HL-60/S4 (cell line): ENCODE results near the gene PFKFB2.

Experiments
- in situ Hi-C: fragments of 300-500 bp; cut with MboI; formaldehyde crosslinking; loops from 2 replicates; pipeline ENCODE4 v1.14.3; 2022; ENCODE audit warnings: low sequenced_read_pairs

The PFKFB2 gene

DNA sequence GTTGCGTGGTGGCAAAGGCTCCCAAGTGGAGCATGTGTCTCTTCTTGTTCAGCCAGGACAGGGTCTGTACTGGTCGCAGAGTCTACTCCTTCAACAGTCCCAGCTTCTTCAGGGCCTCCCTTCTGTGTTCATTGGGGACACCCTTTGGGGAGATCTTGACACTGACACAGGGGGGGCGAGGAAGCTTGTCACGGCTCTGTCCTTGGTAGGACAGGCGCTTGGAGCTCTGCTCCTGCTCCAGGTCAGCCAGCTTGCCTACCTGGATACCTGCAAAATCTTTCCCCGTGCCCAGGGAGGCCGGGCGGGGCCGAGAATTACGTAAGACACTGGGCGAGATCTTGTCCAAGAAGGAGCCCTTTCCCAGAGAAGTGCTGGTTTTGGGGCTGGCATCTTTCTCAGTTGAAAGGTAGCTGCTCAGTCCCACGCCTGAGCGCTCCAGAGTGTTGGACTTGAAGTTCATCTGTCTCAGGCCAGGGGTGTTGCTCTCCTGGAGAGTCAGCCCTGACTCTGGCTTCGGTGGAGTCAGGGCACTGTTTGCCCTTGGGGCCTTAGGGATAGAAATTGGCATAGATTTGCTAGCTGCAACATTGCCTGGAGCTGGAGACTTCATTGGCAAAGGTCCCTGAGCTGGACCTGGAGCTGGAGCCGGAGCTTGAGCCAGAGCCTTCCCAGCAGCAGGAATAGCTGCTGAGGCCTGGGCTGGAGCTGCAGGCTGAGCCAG, 31.0 kb upstream of the PFKFB2 start:
- in situ Hi-C loops = no loop called here

- in situ Hi-C loops = no loop called here
These were observed 29.9 kb upstream of the PFKFB2 start for GRCh38 chr1:207022996-207023679.

DNA sequence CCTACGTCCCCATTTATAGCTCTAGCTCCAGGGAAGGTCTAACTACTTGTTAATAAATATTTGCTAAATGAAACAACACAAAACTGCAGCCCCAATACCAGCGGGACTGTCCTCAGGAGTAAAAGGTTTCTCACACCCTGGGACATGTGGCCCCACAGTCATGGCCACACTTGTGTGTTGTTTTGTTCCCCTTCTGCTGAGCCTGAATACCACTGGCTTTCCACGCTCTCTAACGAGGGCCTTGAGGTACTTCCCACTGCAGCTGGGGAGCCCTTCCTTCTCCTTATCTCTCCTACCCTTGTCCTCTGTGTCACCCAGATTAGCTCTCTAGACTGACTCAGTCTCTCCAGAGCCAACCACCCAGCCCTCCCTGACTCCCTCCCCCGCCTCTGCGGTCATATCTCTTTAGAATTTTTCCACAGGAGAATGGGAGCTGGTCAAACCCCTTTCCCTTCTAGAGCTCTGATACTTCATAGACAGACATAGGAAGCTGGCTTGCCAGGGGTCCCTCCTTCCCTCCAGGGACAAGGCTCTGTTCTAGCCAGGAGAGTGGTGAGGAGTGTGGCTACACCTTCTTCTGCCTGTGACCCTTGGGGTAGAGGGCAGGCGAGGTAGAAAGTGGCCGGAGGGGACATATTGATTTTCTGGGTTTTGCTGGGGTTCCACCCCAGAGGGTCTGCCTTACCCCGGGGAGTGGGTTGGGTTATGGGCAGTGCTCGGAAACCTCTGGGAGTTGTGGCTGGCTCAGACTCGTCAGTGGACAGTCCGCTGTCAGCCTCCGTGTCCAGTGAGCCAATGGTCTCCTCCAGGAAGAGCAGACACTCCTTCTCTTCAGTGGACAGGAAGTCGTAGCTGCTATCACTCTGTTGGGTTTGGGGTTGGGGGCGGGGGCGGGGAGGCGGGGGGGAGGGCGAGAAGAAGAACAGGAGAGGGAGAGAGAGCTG, 28.6 kb upstream of the PFKFB2 start:
- in situ Hi-C loops = no loop called here

DNA sequence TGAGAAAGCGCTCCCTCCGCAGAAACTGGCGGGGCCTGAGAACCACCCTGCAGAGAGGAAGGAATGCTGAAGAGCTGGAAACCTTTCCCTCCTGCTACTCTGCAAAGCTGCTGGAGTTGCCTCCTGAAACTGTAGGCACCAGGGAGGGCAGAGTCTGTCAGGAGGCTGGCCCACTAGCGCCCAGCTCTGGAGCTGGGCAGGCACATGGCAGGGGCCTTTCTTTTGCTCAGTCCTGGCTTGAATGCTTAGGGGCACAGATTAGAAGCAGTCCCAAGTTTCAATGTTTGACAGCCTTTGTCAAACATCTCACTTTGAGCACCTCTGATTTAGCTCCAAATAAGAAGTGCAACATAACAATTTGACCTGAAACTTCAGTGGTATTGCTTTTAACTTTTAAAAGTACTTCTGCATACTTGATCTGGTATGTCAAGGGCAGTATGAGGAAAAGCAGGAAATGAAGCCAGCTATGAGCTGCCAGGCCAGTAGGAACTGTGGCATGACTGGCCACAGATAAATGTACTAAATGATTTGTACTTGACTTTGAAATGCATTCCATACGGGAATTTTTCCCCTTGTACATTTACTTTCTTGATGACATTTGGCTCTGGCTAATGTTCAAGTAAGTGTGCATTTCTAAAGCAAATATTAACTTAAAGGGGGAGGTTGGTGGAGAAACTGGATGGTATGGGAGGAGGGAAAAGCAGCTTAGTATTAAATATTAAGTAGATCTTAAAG, 27.8 kb upstream of the PFKFB2 start:
- in situ Hi-C loops = no loop called here

GRCh38 chr1:207026104-207026534, 27.0 kb upstream of the PFKFB2 start:
- in situ Hi-C loops = no loop called here

- in situ Hi-C loops = no loop called here
These were observed 25.8 kb upstream of the PFKFB2 start for GRCh38 chr1:207027206-207027777.

DNA sequence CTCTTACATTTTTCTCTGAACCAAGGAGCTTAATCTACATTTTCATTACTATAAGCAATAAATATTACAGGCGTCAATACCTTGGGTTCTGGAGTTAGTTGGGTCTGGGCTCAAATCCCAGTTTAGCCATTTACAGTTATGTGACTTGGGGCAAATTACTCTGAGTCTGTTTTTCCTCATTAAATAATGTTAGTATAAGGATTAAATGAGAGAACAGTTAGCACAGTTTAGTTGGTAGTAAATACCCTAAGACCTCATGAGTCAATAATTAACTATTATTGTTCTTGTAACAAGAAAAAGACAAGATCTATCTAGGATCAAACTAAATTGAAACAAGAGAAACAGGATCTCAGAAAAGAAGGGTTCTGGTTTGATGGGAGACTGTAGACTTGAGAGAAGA, 25.2 kb upstream of the PFKFB2 start:
- in situ Hi-C loops = no loop called here

DNA sequence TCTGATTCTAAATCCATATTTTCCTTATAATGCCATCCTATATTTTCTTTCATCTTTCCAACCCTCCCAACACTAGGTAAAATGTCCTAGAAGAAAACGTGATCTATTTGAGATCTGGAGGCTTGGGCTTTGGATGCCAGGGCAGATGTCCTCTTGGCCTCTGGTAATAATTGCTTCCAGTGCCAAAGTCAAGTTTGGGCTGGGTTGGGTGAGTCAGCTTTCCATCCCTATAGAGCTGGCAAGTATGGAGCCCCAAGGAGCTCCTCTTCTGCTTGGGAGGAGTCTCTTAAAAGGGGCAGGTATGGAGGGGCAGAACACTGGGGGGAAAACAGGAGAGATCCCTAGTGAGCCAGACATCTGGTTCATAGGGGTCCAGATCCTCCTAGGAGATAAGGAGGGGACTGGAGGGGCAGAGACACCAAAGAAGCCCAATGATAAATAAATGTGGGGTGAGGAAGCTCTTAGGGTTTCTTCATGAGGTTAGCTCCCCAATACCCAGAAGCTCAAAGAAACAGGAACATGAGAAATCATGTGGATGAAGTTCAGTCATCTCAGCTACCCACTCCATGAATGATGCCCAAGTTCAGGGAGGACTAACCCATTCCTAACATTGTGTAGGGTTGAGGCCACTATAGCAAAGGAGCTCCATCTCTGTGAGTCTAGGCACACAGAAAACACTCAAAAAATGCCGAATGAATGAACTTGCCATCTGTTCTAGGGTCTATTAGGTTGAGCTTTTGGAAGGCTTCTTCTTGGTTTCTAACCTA, 24.0 kb upstream of the PFKFB2 start:
- in situ Hi-C loops = no loop called here

DNA sequence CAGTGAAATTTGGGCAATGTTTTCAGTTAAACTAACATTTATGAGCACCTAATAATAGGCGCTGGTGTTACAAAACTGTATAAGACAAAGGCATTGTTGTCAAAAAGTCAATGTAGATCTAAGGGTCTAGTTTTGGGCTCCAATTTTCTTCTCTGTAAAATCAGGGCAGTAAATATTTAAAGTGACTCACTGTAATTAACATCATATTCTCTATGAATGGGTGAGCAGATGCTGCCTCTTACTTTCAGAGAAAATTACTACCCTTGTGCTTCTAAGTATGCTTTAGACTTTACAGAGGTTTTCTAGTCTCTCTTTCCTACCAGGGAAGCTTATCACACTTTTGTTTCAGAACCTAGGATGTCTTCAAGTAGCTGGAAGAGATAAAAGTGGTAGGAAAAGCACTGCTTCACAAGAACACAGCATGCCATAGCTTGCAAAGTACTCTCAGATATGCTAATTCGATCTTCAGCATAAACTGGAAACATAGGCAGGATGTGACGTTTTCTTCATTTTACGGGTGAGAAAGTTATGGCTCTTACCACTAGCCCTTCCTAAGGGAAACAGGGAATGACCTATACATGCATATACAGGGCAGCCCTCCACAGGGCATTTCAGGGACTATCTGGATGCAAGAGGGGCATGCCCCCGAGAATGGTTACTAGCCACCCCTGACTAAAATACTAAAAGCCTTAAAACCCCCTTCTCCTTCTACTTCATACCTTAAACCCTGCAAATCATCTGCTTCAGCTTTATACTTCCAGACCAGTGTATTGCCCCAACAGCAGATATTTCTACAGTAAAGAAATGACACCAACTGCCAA, 23.2 kb upstream of the PFKFB2 start:
- in situ Hi-C loops = no loop called here

DNA sequence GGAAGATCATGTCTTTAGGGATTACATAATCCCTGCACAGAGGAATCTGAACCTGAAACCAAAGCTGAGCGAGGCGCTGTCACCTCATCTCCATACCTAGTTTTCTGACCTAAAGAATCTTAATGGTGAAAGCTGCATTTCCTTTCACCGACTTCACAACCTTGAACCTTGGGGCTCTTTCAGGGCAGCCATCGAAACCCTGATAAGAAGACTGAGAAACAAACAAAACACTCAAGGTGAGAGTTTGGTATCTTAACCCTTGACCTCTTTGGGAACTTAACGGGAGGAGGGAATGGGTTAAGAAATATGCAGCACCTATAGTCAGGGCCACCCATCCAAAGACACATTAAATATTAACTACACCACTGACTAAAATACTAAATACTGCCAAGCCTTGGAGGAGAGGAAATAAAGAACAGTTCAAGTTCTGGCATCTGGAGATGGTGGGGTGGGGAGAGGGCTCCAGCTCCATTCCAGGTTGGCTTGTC, 22.5 kb upstream of the PFKFB2 start:
- in situ Hi-C loops = no loop called here

GRCh38 chr1:207031016-207031415, 22.1 kb upstream of the PFKFB2 start:
- in situ Hi-C loops = no loop called here

DNA sequence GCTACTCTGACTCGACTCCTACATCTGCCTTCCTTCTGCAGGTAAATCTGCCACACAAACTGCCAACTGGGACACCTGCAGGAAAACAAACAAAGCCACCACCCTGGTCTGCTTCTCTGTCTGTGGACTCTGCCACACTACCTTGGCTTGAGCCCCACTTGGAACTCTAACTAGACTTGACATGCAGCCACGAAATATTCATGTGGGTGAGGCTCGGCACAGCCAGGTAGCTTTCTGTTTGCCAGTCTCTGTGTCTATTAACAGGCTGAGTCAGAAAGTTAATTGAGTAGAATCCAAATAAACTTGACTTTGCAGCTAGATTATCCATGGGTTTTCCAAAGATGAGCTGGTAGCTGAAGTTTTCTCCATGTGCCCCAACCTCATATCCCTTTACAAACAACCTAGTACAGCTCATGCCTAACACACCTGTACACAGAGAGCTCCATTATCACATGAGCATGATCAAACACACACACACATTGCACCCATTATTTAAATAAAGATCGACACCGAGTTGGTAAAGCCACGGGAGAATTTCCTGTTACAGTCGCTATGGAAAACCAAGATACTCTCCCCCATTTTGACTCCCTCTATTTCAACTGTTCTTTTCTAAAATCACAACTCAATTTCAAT, 21.3 kb upstream of the PFKFB2 start:
- in situ Hi-C loops = no loop called here

- in situ Hi-C loops = no loop called here
These were observed 20.5 kb upstream of the PFKFB2 start, which contains the start of gene C1orf116 for GRCh38 chr1:207032528-207033017. TSS of gene C1orf116 (minus strand) at chr1:207032756. CDS start at chr1:207027598, 5,158 bp downstream.

GRCh38 chr1:207033302-207033701, 19.8 kb upstream of the PFKFB2 start:
- in situ Hi-C loops = no loop called here

DNA sequence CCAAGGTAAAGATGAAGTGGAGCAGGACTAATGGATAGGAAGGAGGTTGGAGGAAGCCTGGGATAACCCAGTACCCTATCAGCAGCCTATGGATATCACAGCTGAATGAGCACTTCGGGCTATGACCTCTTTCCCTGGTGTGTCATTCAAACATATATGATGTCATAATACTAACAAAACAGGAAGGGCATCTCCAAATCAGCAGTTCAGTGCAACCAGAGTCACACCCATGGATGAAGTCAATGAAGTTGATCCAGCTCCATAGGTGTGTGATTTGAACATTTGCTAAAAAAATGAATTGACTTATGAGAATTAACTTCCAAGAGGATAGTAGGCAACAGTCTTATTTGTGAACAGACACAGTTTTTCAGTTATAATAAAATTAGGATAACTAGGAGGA, 18.9 kb upstream of the PFKFB2 start:
- in situ Hi-C loops = no loop called here

DNA sequence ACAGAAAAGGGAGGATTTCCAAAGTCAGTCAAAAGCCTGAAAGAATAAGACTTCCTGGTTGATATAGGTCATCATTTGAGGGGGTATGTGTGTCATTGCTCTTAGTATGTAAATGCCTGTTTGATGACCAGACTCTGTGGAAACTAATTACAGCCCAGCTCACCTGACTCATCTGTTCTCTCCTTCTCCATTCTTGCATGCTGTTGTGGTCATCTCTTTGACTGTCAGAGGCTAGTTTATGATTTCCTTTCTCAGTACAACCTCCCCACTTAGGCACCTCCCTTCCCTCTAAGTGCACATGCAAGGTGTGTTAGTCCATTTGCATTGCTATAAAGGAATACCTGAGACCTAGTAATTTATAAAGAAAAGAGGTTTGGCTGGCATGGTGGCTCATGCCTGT, 18.1 kb upstream of the PFKFB2 start:
- in situ Hi-C loops = no loop called here

DNA sequence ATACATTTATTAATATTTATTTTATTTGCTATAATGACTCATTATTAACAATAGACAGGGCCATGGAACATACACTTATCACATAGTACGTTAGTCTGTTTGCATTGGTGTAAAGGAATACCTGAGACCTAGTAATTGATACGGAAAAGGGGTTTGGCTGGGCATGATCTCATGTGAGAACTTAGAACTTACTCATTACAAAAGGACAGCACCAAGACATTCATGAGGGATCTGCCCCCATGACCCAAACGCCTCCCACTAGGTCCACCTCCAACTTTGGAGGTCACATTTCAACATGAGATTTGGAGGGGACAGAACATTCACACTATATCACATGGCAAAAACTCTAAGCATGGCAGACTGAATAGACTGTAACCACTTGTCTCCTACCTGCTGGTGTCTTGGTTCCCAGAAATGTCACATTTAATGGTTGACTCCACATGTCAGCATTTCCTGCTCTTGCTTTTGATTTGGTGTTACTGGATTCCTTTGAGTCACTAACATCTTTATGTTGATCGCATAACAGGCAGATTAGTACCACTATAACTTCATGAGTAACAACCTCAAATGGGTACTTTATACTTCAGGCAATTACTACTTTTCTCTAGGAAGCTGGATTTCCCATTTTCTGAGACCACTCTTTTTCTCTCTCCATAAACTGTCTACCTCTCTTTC, 17.1 kb upstream of the PFKFB2 start:
- in situ Hi-C loops = no loop called here
